Fibroblast of mammary gland (primary cell): ENCODE data around the gene PDE7B.
A peak's percentile ranks its signal among the peaks of the same experiment; 100 is the strongest.

ENCODE experiments used
- DNase-seq: peaks from one replicate; pipeline ENCODE4 v3.0.0-alpha.2; 2010; ENCODE audit warnings: low read depth
- H3K4me3 ChIP-seq: 2 replicates; pipeline ENCODE4 v1.5.1; 2011; ENCODE audit warnings: low read depth, mild to moderate bottlenecking, low read length, moderate library complexity; ENCODE audit not compliant: control insufficient read depth
- TF ChIP-seq, protein P1 (sequence below): conservative IDR thresholded peaks from 2 replicates; pipeline ENCODE4 v1.5.1; 2011; ENCODE audit warnings: low read depth, low read length, inconsistent platforms; ENCODE audit not compliant: control insufficient read depth, insufficient read depth

PDE7B gene

DNA sequence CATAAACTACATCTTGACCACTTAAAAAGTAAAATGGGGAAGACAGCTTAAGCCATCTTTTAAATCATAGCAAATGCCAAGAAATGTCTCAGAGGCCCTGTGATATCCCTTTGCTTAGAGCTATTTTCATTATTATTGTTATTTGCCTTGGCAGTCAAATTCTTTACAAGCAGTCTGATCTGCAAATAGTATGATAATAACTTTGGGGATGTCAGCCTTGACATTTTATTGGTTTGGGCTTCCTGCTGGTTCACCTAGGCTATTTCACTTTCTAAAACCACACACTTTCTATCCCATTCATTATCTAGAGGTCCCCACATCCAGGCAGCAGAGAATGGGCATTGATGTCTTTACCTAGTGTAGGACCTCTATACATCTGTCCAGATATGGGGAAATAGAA lies 125.1 kb downstream of the PDE7B start:
- TF ChIP-seq, protein P1, sequence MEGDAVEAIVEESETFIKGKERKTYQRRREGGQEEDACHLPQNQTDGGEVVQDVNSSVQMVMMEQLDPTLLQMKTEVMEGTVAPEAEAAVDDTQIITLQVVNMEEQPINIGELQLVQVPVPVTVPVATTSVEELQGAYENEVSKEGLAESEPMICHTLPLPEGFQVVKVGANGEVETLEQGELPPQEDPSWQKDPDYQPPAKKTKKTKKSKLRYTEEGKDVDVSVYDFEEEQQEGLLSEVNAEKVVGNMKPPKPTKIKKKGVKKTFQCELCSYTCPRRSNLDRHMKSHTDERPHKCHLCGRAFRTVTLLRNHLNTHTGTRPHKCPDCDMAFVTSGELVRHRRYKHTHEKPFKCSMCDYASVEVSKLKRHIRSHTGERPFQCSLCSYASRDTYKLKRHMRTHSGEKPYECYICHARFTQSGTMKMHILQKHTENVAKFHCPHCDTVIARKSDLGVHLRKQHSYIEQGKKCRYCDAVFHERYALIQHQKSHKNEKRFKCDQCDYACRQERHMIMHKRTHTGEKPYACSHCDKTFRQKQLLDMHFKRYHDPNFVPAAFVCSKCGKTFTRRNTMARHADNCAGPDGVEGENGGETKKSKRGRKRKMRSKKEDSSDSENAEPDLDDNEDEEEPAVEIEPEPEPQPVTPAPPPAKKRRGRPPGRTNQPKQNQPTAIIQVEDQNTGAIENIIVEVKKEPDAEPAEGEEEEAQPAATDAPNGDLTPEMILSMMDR = no peak
- no peak for DNase-seq
- no peak overlapping the region for H3K4me3 ChIP-seq

DNA sequence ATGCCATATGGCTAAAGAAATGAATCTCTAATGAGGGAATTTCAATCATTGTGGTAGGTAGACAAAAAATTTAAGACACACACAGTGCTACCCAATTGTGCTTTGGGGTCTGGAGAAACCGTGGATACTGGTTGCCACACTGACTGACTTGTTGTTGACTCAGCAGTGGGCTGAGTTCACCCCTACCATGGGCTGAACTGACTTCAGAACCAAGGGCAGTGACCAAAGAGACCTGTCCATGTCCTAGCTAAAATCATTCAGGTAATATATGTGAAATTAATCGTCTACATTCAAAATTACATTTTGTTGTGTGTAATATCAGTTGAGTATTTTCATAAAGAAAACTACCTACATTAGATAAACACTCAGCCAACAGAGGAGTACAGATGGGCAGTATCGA lies 131.6 kb downstream of the PDE7B start:
- TF ChIP-seq, protein P1 = no peak
- H3K4me3 ChIP-seq = no peak overlapping the region
- DNase-seq = no peak

DNA sequence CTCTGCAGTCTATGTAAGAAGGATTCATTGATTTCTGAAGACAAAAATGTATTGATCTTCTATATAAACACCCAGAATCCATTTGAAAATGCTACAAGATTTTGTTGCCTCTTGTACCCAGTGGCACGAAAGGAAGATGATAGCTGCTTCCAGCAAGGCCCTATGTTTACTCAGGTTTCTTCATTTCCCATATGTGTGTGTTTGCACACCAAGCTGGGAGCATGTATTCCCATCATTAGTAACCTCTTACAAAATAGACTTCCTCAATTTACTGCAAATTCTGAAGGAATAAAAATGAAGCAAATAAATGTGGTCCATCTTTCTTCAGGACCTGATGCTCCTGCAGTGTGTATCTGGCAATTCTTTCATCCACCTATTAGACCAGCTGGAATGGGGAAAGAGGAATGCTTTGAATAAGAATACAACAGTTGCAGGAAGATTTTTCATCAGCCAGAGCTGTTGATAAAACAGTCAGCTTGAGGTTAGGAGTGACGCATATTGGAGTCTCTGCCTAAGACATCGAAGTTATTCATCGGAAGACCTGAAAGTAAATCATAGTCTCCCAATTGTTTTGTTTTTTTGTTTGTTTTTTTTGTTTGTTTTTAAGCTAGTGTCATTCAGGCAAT lies 132.3 kb downstream of the PDE7B start:
- peak; percentile 62 for DNase-seq
- H3K4me3 ChIP-seq = no peak overlapping the region
- TF ChIP-seq, protein P1 = no peak

DNA sequence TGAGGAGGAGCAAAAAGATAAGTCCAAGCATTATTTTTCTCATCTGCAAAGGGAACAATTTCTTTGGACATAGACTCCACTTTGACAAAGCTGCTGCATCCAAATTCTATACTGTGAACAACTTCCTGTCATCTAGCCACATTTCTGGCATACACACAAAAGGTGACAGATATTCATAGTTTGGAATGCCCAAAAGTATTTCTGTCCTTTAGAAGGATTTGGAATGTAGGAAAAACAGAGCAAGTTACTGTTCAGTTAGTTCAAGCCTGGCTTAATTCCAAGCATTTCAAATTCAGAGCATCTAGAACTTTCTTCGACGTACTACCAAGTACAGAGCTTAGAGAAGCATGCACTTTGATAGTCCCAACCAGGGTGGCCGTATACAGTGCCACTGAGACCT lies 134.0 kb downstream of the PDE7B start:
- no peak overlapping the region for H3K4me3 ChIP-seq
- TF ChIP-seq, protein P1 = no peak
- DNase-seq = no peak

DNA sequence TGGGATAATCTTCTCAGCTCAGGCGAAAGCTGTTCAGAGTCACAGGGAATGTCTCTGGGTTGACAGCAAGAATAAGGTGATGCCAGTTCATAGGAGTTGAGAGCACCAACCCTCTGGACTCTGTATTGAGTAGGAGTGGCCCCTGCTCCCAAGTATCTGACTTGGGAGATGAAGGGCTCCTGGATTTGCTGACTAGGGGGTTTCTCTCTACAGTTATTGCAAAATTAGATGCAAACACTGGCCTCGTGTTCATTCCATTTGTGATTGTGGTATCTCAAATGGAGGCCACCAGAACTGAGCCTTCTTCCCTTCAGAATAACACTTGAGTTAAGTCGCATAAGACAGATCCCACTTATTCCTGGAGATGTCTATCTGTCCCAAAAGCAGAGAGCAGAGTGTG lies 135.7 kb downstream of the PDE7B start:
- no peak for DNase-seq
- TF ChIP-seq, protein P1 = no peak
- no peak overlapping the region for H3K4me3 ChIP-seq

- no peak overlapping the region for H3K4me3 ChIP-seq
- TF ChIP-seq, protein P1 = no peak
- no peak for DNase-seq
These were observed 138.9 kb downstream of the PDE7B start for GRCh38 chr6:135990439-135990838.
